Right lobe of liver (tissue), 4 donors: ENCODE results near the gene RETREG1.

Experiments
- CTCF ChIP-seq, 4 donors: fragments of 200-600 bp in 3 of 4; fragments of 450-650 bp in 1 of 4; IDR thresholded peaks; one replicate each; pipeline versions ENCODE4 v1.5.1 to v1.8.0; 2016 to 2022; ENCODE audit warnings: antibody characterized with exemption in 4 of 4, mild to moderate bottlenecking in 2 of 4
- POLR2A ChIP-seq: fragments of 450-650 bp; IDR thresholded peaks from one replicate; pipeline ENCODE4 v1.6.1; 2017; ENCODE audit warnings: antibody characterized with exemption, mild to moderate bottlenecking
- donor health status: DM: no; HTN: no; CAD: no.
- donor health status: DM: no; HTN: no; CAD: no.
- donor health status: DM: no; HTN: yes; CAD: no.

GRCh38 chr5:16428359-16428758 is 188.4 kb downstream of the RETREG1 start:
- TF ChIP-seq CTCF (IDR thresholded peaks at IDR 0.05), result no peak
- TF ChIP-seq POLR2A, result no peak
